HG03521 (cell line): ENCODE results near the gene NF1.

Experiments
- ATAC-seq: cut with Tn5 transposase; IDR thresholded peaks from one replicate; pipeline ENCODE4 v1.9.1; 2021; ENCODE audit warnings: mild to moderate bottlenecking, moderate library complexity; ENCODE audit not compliant: unreplicated experiment

The NF1 gene

GRCh38 chr17:31393749-31394146 is 299.0 kb downstream of the NF1 start:
- ATAC-seq = no peak

- ATAC-seq = no peak
These were observed 299.8 kb downstream of the NF1 start for GRCh38 chr17:31394544-31394943.

- no peak for ATAC-seq
These were observed 302.6 kb downstream of the NF1 start for GRCh38 chr17:31397256-31397939.

- no peak for ATAC-seq
These were observed 303.9 kb downstream of the NF1 start for GRCh38 chr17:31398381-31399311.

GRCh38 chr17:31400481-31400950 is 305.7 kb downstream of the NF1 start:
- ATAC-seq = no peak

GRCh38 chr17:31401456-31402254 is 306.9 kb downstream of the NF1 start:
- no peak for ATAC-seq

- ATAC-seq = no peak
These were observed 309.5 kb downstream of the NF1 start for GRCh38 chr17:31404028-31404949.

- ATAC-seq = no peak
These were observed 311.2 kb downstream of the NF1 start for GRCh38 chr17:31405890-31406371.

GRCh38 chr17:31408586-31408985 is 313.8 kb downstream of the NF1 start:
- no peak for ATAC-seq

GRCh38 chr17:31411707-31412285 is 317.0 kb downstream of the NF1 start:
- no peak for ATAC-seq

- ATAC-seq = no peak
These were observed 317.7 kb downstream of the NF1 start for GRCh38 chr17:31412511-31412910.

- ATAC-seq = no peak
These were observed 318.5 kb downstream of the NF1 start for GRCh38 chr17:31413081-31413799.

GRCh38 chr17:31413874-31414549 is 319.2 kb downstream of the NF1 start:
- no peak for ATAC-seq

GRCh38 chr17:31414550-31414918 is 319.8 kb downstream of the NF1 start:
- no peak for ATAC-seq

GRCh38 chr17:31415004-31415454 is 320.3 kb downstream of the NF1 start:
- ATAC-seq = no peak

GRCh38 chr17:31415640-31416502 is 321.1 kb downstream of the NF1 start:
- no peak for ATAC-seq

GRCh38 chr17:31416503-31416923 is 321.7 kb downstream of the NF1 start:
- ATAC-seq = no peak
